Prostate gland (tissue), 2 donors: ENCODE results near the gene PTPRH. TPM values are rescaled to one million over a fixed set of nuclear protein-coding genes. Genes with fewer than 3 reads are reported as not detected.

Experiments
- DNase-seq: peaks from one replicate; pipeline ENCODE4 v3.0.0-alpha.2; 2019; ENCODE audit warnings: low spot score
- H3K27ac ChIP-seq, 2 donors: fragments of 200-600 bp; sonication (generic); 2 replicates each; pipeline ENCODE4 v1.5.1; 2017 to 2019
- H3K27me3 ChIP-seq: fragments of 200-600 bp; sonication (generic); replicated peaks from 2 replicates; pipeline ENCODE4 v1.5.1; 2019; ENCODE audit not compliant: insufficient read depth
- H3K36me3 ChIP-seq, 2 donors: fragments of 200-600 bp; sonication (generic); 1 replicate in 1 of 2; 2 replicates in 1 of 2; pipeline versions ENCODE4 v1.5.1 to v1.8.1; 2017 to 2019
- H3K4me1 ChIP-seq: fragments of 200-600 bp; sonication (generic); replicated peaks from 2 replicates; pipeline ENCODE4 v1.5.1; 2019
- H3K4me3 ChIP-seq, 2 donors: fragments of 200-600 bp; sonication (generic); 2 replicates each; pipeline ENCODE4 v1.5.1; 2017 to 2019
- H3K9me3 ChIP-seq: fragments of 200-600 bp; sonication (generic); 2 replicates; pipeline ENCODE4 v1.5.1; 2017
- CTCF ChIP-seq, 4 experiments: fragments of 200-600 bp in 2 of 4; fragments of 450-650 bp in 2 of 4; sonication (generic) in 2 of 4; IDR thresholded peaks; 1 replicate in 3 of 4; 2 replicates in 1 of 4; pipeline ENCODE4 v1.5.1; 2016 to 2019; ENCODE audit warnings: antibody characterized with exemption in 4 of 4, mild to moderate bottlenecking in 2 of 4, moderate library complexity in 2 of 4
- POLR2A ChIP-seq: fragments of 450-650 bp; IDR thresholded peaks from one replicate; pipeline ENCODE4 v1.6.1; 2016; ENCODE audit warnings: antibody characterized with exemption, mild to moderate bottlenecking
- POLR2AphosphoS5 ChIP-seq: sonication (generic); formaldehyde crosslinking; IDR thresholded peaks from one replicate; pipeline ENCODE4 v1.6.1; 2017; ENCODE audit warnings: antibody characterized with exemption
- WGBS: methylation state at CpG from one replicate; pipeline ENCODE4 v1.1.5; 2018; 5-methylcytosine and 5-hydroxymethylcytosine counted together
- intact Hi-C: fragments of 100-400 bp; cut with DNase I; formaldehyde crosslinking; loops from one replicate; pipeline ENCODE4 v1.14.2; 2022
- total RNA-seq, 2 donors: library from RNA; depleted of rRNA; stranded (reverse); fragments of >200 nt; gene quantifications; one replicate each; pipeline ENCODE4 v1.1.0, GENCODE V29; 2016

PTPRH gene
- total RNA-seq, 2 donors from 2014 or later: 4.0 TPM; not detected in 1

- H3K36me3 ChIP-seq: peaks cover 39 to 51% of the 10 kb centered on the region in 2 donors
- intact Hi-C loops: no loop called here
- H3K9me3 ChIP-seq: no peaks in the 10 kb centered on the region
- H3K4me1 ChIP-seq: no peaks in the 10 kb centered on the region
- 89% methylated on average over 12 of the region's 12 CpGs for WGBS
- no peak overlapping the region for H3K27ac ChIP-seq
- H3K4me3 ChIP-seq: no peak overlapping the region
- H3K27me3 ChIP-seq: no peaks in the 10 kb centered on the region
- no peak for TF ChIP-seq CTCF (IDR thresholded peaks at IDR 0.05)
- no peak for TF ChIP-seq POLR2A
- TF ChIP-seq POLR2AphosphoS5: no peak
- no peak for DNase-seq
Measured at GRCh38 chr19:55244004-55244680, 34.8 kb upstream of the PTPRH start.

GRCh38 chr19:55242517-55242916, 33.2 kb upstream of the PTPRH start:
- no peak for DNase-seq
- no peaks in the 10 kb centered on the region for H3K4me1 ChIP-seq
- no peak overlapping the region for H3K4me3 ChIP-seq
- no peak overlapping the region for H3K27ac ChIP-seq
- WGBS: 78% methylated on average over 7 of the region's 7 CpGs
- H3K27me3 ChIP-seq: no peaks in the 10 kb centered on the region
- no peaks in the 10 kb centered on the region for H3K9me3 ChIP-seq
- H3K36me3 ChIP-seq: peaks cover 44 to 60% of the 10 kb centered on the region in 2 donors
- intact Hi-C loops: no loop called here
- no peak for TF ChIP-seq CTCF (IDR thresholded peaks at IDR 0.05)
- no peak for TF ChIP-seq POLR2A
- TF ChIP-seq POLR2AphosphoS5: no peak

GRCh38 chr19:55241935-55242464, 32.7 kb upstream of the PTPRH start:
- H3K4me3 ChIP-seq: no peak overlapping the region
- H3K4me1 ChIP-seq: no peaks in the 10 kb centered on the region
- no peak for DNase-seq
- no peak for TF ChIP-seq POLR2AphosphoS5
- H3K27me3 ChIP-seq: no peaks in the 10 kb centered on the region
- intact Hi-C loops: no loop called here
- H3K27ac ChIP-seq: no peak overlapping the region
- H3K9me3 ChIP-seq: no peaks in the 10 kb centered on the region
- H3K36me3 ChIP-seq: peaks cover 44 to 61% of the 10 kb centered on the region in 2 donors
- WGBS: 92% methylated on average over 16 of the region's 16 CpGs

- no peaks in the 10 kb centered on the region for H3K9me3 ChIP-seq
- H3K27ac ChIP-seq: no peak overlapping the region
- H3K36me3 ChIP-seq: peaks cover 40 to 63% of the 10 kb centered on the region in 2 donors
- DNase-seq: no peak
- 88% methylated on average over 30 of the region's 37 CpGs for WGBS
- intact Hi-C loops: no loop called here
- H3K27me3 ChIP-seq: no peaks in the 10 kb centered on the region
- TF ChIP-seq CTCF (IDR thresholded peaks at IDR 0.05) (no peak), POLR2A (no peak), POLR2AphosphoS5 (no peak)
- H3K4me3 ChIP-seq: no peak overlapping the region
- H3K4me1 ChIP-seq: no peaks in the 10 kb centered on the region
Measured at GRCh38 chr19:55241143-55241934, 32.0 kb upstream of the PTPRH start.

GRCh38 chr19:55240713-55241020, 31.4 kb upstream of the PTPRH start:
- Histone ChIP-seq H3K4me1 (no peaks in the 10 kb centered on the region), H3K9me3 (no peaks in the 10 kb centered on the region), H3K36me3 (peaks cover 40 to 61% of the 10 kb centered on the region in 2 donors), H3K27me3 (no peaks in the 10 kb centered on the region), H3K4me3 (no peak overlapping the region), H3K27ac (no peak overlapping the region)
- 85% methylated on average over 6 of the region's 6 CpGs for WGBS
- intact Hi-C loops: no loop called here
- no peak for TF ChIP-seq CTCF (IDR thresholded peaks at IDR 0.05)
- no peak for TF ChIP-seq POLR2A
- no peak for TF ChIP-seq POLR2AphosphoS5
- no peak for DNase-seq
